Stimulated activated naive CD8-positive, alpha-beta T cell treated with anti-CD3 and anti-CD28 coated beads, Interleukin-15, Interleukin-2, amounts not matched to agents 100 ng/mL and 50 ng/mL, for 24 hours (primary cell): ENCODE results near the gene HAPSTR1.
"Not testable (repeated sequence)": the region's sequence is repeated elsewhere in the genome, so short reads cannot be mapped to it uniquely, and the experiment has no call there.

Experiments
- H3K27ac Mint-ChIP-seq: one replicate; pipeline ENCODE4 v1.8.0; 2021; ENCODE audit warnings: mild to moderate bottlenecking, mixed read lengths
- H3K27me3 Mint-ChIP-seq: one replicate; pipeline ENCODE4 v1.8.0; 2021; ENCODE audit warnings: mixed read lengths
- H3K36me3 Mint-ChIP-seq: one replicate; pipeline ENCODE4 v1.8.0; 2021; ENCODE audit warnings: low read depth, mixed read lengths
- H3K4me1 Mint-ChIP-seq: one replicate; pipeline ENCODE4 v1.8.0; 2021; ENCODE audit warnings: low read depth, mixed read lengths
- H3K4me3 Mint-ChIP-seq: one replicate; pipeline ENCODE4 v1.8.0; 2021; ENCODE audit warnings: mild to moderate bottlenecking, mixed read lengths
- H3K9me3 Mint-ChIP-seq: one replicate; pipeline ENCODE4 v1.8.0; 2021; ENCODE audit warnings: mixed read lengths

The HAPSTR1 gene

DNA sequence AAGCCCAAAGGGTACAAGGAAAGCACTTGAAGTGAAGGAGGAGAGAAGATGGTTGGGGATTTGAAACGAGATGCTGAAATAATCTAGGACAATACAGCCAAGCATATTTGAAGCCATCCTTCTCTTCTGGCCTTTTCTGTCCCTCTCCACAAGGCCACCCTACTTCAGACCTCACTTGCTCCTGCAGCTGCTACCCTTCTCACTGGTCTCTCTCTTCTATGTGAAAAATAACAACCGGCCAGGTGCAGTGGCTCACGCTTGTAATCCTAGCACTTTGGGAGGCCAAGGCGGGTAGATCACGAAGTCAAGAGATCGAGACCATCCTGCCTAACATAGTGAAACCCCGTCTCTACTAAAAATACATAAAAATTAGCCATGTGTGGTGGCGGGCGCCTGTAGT, 33.2 kb upstream of the HAPSTR1 start:
- Mint-ChIP-seq H3K4me3 (no peak overlapping the region), H3K4me1 (peaks cover 20% of the 10 kb centered on the region), H3K27me3 (peaks cover 4% of the 10 kb centered on the region), H3K36me3 (no peaks in the 10 kb centered on the region), H3K9me3 (no peaks in the 10 kb centered on the region), H3K27ac (no peak overlapping the region)

GRCh38 chr16:9060225-9060624, 31.2 kb upstream of the HAPSTR1 start:
- no peaks in the 10 kb centered on the region for H3K9me3 Mint-ChIP-seq
- no peaks in the 10 kb centered on the region for H3K27me3 Mint-ChIP-seq
- H3K4me3 Mint-ChIP-seq, result no peak overlapping the region
- no peaks in the 10 kb centered on the region for H3K36me3 Mint-ChIP-seq
- H3K27ac Mint-ChIP-seq, result no peak overlapping the region
- peaks cover 20% of the 10 kb centered on the region for H3K4me1 Mint-ChIP-seq

DNA sequence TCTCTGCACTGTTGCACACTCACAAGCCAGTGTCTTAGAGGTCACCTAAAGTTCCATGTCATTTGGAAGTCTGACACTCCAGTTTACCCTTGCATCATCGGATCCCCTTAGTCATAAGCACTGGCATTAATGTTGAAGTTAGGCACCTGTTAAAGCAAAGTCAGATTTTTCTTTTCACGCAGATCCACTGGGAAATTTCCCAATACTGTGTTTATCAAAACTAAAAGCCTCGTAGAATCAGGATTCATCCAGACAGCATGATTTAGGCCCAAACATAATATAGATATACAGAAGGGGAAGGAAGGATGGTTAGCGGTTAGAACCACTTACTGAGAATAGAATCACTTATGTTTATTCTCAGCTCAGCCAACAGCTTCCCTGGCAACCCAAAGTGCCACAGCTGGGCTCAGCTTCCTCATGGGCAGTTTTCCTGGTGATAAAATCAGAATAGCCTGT, 30.1 kb upstream of the HAPSTR1 start:
- H3K9me3 Mint-ChIP-seq, result no peaks in the 10 kb centered on the region
- no peaks in the 10 kb centered on the region for H3K27me3 Mint-ChIP-seq
- H3K4me1 Mint-ChIP-seq, result peaks cover 20% of the 10 kb centered on the region
- no peaks in the 10 kb centered on the region for H3K36me3 Mint-ChIP-seq
- no peak overlapping the region for H3K27ac Mint-ChIP-seq
- no peak overlapping the region for H3K4me3 Mint-ChIP-seq

DNA sequence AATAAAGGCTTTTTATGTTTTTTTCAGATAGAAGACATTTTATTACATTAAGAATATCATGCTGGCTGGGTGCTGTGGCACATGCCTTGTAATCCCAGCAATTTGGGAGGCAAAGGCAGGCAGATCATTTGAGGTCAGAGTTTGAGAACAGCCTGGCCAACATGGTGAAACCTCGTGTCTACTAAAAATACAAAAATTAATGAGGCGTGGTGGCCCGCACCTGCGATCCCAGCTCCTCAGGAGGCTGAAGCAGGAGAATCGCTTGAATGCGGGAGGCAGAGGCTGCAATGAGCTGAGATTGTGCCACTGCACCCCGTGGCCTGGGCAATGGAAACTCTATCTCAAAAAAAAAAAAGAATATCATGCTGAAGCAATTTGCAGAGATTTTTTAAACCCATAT, 29.1 kb upstream of the HAPSTR1 start:
- Mint-ChIP-seq H3K36me3 (no peaks in the 10 kb centered on the region), H3K27ac (no peak overlapping the region), H3K4me3 (no peak overlapping the region)

GRCh38 chr16:9065077-9065476, 26.4 kb upstream of the HAPSTR1 start:
- Mint-ChIP-seq H3K36me3 (no peaks in the 10 kb centered on the region), H3K4me3 (no peak overlapping the region), H3K27ac (no peak overlapping the region), H3K9me3 (peaks cover 4% of the 10 kb centered on the region), H3K27me3 (no peaks in the 10 kb centered on the region), H3K4me1 (peaks cover 36% of the 10 kb centered on the region)

More for the DNA sequence above, 29.1 kb upstream of the HAPSTR1 start:
- Mint-ChIP-seq H3K9me3 (no peaks in the 10 kb centered on the region), H3K27me3 (no peaks in the 10 kb centered on the region), H3K4me1 (peaks cover 22% of the 10 kb centered on the region)

GRCh38 chr16:9068886-9069285, 22.6 kb upstream of the HAPSTR1 start:
- Mint-ChIP-seq H3K27me3 (no peaks in the 10 kb centered on the region), H3K4me1 (peaks cover 44% of the 10 kb centered on the region), H3K4me3 (no peak overlapping the region), H3K9me3 (peaks cover 4% of the 10 kb centered on the region), H3K36me3 (no peaks in the 10 kb centered on the region), H3K27ac (peak overlapping the region; percentile 52)

DNA sequence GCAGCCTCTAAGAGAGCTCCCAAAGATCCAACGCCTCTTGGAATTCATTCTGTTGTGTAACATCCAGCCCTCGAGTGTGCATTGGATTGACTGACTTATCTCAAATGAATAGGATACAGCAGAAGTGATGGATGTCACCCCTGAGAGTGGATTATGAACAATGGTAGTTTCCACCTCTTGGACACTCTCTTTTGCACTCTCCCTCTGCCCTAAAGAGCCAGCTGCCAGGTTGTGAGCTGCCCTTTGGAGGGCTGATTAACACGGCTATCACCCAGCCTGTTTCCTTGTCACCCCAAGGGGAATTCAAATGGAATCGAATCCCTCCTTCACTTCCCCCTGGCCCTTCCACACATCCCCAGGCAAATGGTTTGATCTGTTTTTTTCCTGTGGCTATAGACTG, 21.2 kb upstream of the HAPSTR1 start:
- H3K27ac Mint-ChIP-seq, result no peak overlapping the region
- peaks cover 47% of the 10 kb centered on the region for H3K4me1 Mint-ChIP-seq
- H3K9me3 Mint-ChIP-seq, result peaks cover 4% of the 10 kb centered on the region
- H3K36me3 Mint-ChIP-seq, result no peaks in the 10 kb centered on the region
- no peak overlapping the region for H3K4me3 Mint-ChIP-seq
- H3K27me3 Mint-ChIP-seq, result no peaks in the 10 kb centered on the region

- H3K36me3 Mint-ChIP-seq, result no peaks in the 10 kb centered on the region
- H3K27ac Mint-ChIP-seq, result no peak overlapping the region
- H3K9me3 Mint-ChIP-seq, result peaks cover 4% of the 10 kb centered on the region
- no peak overlapping the region for H3K4me3 Mint-ChIP-seq
- H3K4me1 Mint-ChIP-seq, result peaks cover 58% of the 10 kb centered on the region
- H3K27me3 Mint-ChIP-seq, result no peaks in the 10 kb centered on the region
Measured at GRCh38 chr16:9071377-9071776, 20.1 kb upstream of the HAPSTR1 start.

DNA sequence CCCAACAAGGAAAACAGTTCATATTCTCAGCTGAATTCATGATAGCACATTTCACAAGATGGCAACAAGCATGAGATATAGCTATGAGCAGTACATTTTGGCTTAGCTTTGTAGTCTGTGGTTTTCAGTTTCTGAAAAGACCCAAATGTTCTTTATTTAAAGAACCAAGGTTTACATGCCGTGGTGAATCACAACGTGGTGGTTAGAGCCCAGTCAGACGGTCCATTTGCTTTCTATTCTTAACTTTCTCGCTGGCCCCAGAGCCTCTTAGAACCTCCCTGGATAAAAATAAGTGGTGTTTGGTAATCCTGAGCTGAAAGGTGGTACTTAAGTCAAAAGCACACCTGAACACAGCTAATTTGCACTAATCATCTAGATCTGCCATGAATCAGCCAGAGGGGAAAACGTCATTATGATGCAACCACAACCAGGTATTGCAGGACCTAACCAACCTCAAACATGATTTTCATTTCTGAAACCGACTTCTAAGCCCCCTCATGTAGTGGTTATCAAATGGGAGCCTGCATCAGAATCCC, 18.6 kb upstream of the HAPSTR1 start:
- Mint-ChIP-seq H3K27ac (peak overlapping the region; percentile 95), H3K9me3 (peaks cover 8% of the 10 kb centered on the region), H3K4me1 (peaks cover 64% of the 10 kb centered on the region), H3K27me3 (no peaks in the 10 kb centered on the region), H3K4me3 (peak overlapping the region; percentile 65), H3K36me3 (peaks cover 6% of the 10 kb centered on the region)

GRCh38 chr16:9075299-9076071, 16.0 kb upstream of the HAPSTR1 start:
- no peak overlapping the region for H3K4me3 Mint-ChIP-seq
- peaks cover 18% of the 10 kb centered on the region for H3K36me3 Mint-ChIP-seq
- peaks cover 11% of the 10 kb centered on the region for H3K9me3 Mint-ChIP-seq
- H3K4me1 Mint-ChIP-seq, result peaks cover 71% of the 10 kb centered on the region
- no peaks in the 10 kb centered on the region for H3K27me3 Mint-ChIP-seq
- no peak overlapping the region for H3K27ac Mint-ChIP-seq

GRCh38 chr16:9077091-9077809, 14.2 kb upstream of the HAPSTR1 start:
- H3K4me3 Mint-ChIP-seq, result peak overlapping the region; percentile 32
- H3K36me3 Mint-ChIP-seq, result peaks cover 18% of the 10 kb centered on the region
- H3K9me3 Mint-ChIP-seq, result peaks cover 11% of the 10 kb centered on the region
- H3K27me3 Mint-ChIP-seq, result no peaks in the 10 kb centered on the region
- peak overlapping the region; percentile 96 for H3K27ac Mint-ChIP-seq
- peaks cover 67% of the 10 kb centered on the region for H3K4me1 Mint-ChIP-seq

GRCh38 chr16:9078467-9079429, 12.7 kb upstream of the HAPSTR1 start:
- peaks cover 11% of the 10 kb centered on the region for H3K9me3 Mint-ChIP-seq
- peak overlapping the region; percentile 40 for H3K4me3 Mint-ChIP-seq
- H3K4me1 Mint-ChIP-seq, result peaks cover 52% of the 10 kb centered on the region
- H3K36me3 Mint-ChIP-seq, result peaks cover 18% of the 10 kb centered on the region
- H3K27ac Mint-ChIP-seq, result peak overlapping the region; percentile 93
- H3K27me3 Mint-ChIP-seq, result not testable (repeated sequence)

GRCh38 chr16:9079430-9079812, 12.0 kb upstream of the HAPSTR1 start:
- peaks cover 11% of the 10 kb centered on the region for H3K9me3 Mint-ChIP-seq
- H3K4me1 Mint-ChIP-seq, result peaks cover 48% of the 10 kb centered on the region
- H3K4me3 Mint-ChIP-seq, result no peak overlapping the region
- H3K27ac Mint-ChIP-seq, result peak overlapping the region; percentile 80
- no peaks in the 10 kb centered on the region for H3K27me3 Mint-ChIP-seq
- H3K36me3 Mint-ChIP-seq, result peaks cover 18% of the 10 kb centered on the region

- Mint-ChIP-seq H3K27me3 (no peaks in the 10 kb centered on the region), H3K9me3 (peaks cover 11% of the 10 kb centered on the region), H3K4me1 (peaks cover 48% of the 10 kb centered on the region), H3K27ac (no peak overlapping the region), H3K4me3 (no peak overlapping the region), H3K36me3 (peaks cover 18% of the 10 kb centered on the region)
Measured at GRCh38 chr16:9081158-9081557, 10.3 kb upstream of the HAPSTR1 start.
